NAMALWA (cell line): ENCODE results near the gene SORCS3.

Experiments used
- DNase-seq: peaks from one replicate; pipeline ENCODE4 v3.0.0-alpha.2; 2015; ENCODE audit warnings: low spot score

The SORCS3 gene

GRCh38 chr10:105187243-105187642, 546.2 kb downstream of the SORCS3 start:
- no peak for DNase-seq

GRCh38 chr10:105188737-105189462, 547.8 kb downstream of the SORCS3 start:
- DNase-seq: no peak

- no peak for DNase-seq
Observed at GRCh38 chr10:105189463-105189800, 548.3 kb downstream of the SORCS3 start.

GRCh38 chr10:105192146-105192545, 551.1 kb downstream of the SORCS3 start:
- no peak for DNase-seq

- DNase-seq: no peak
Observed at GRCh38 chr10:105192861-105193260, 551.8 kb downstream of the SORCS3 start.

GRCh38 chr10:105195831-105196230, 554.7 kb downstream of the SORCS3 start:
- no peak for DNase-seq

GRCh38 chr10:105197598-105198364, 556.7 kb downstream of the SORCS3 start:
- DNase-seq: no peak

GRCh38 chr10:105206616-105207015, 565.5 kb downstream of the SORCS3 start:
- no peak for DNase-seq

- DNase-seq: no peak
Observed at GRCh38 chr10:105207476-105207995, 566.4 kb downstream of the SORCS3 start.

GRCh38 chr10:105210546-105210945, 569.5 kb downstream of the SORCS3 start:
- no peak for DNase-seq

- DNase-seq: no peak
Observed at GRCh38 chr10:105237685-105238084, 596.6 kb downstream of the SORCS3 start.

GRCh38 chr10:105239311-105240219, 598.5 kb downstream of the SORCS3 start:
- DNase-seq: no peak

GRCh38 chr10:105241254-105241653, 600.2 kb downstream of the SORCS3 start:
- no peak for DNase-seq

- no peak for DNase-seq
Observed at GRCh38 chr10:105243381-105243780, 602.3 kb downstream of the SORCS3 start.

GRCh38 chr10:105243825-105244224, 602.7 kb downstream of the SORCS3 start:
- DNase-seq: no peak

- no peak for DNase-seq
Observed at GRCh38 chr10:105247831-105248499, 606.9 kb downstream of the SORCS3 start.

GRCh38 chr10:105252911-105253310, 611.8 kb downstream of the SORCS3 start:
- no peak for DNase-seq

- no peak for DNase-seq
Observed at GRCh38 chr10:105253515-105254212, 612.6 kb downstream of the SORCS3 start.

- no peak for DNase-seq
Observed at GRCh38 chr10:105258036-105258673, 617.1 kb downstream of the SORCS3 start.

GRCh38 chr10:105258674-105259065, 617.6 kb downstream of the SORCS3 start:
- no peak for DNase-seq

- DNase-seq: no peak
Observed at GRCh38 chr10:105259201-105259600, 618.1 kb downstream of the SORCS3 start.
